GM19395 (cell line): ENCODE results near the gene EHBP1.
A peak's percentile ranks its signal among the peaks of the same experiment; 100 is the strongest.

ENCODE experiments used
- ATAC-seq: cut with Tn5 transposase; IDR thresholded peaks from one replicate; pipeline ENCODE4 v1.9.1; 2021; ENCODE audit warnings: mild to moderate bottlenecking, moderate library complexity; ENCODE audit not compliant: unreplicated experiment

The EHBP1 gene

DNA sequence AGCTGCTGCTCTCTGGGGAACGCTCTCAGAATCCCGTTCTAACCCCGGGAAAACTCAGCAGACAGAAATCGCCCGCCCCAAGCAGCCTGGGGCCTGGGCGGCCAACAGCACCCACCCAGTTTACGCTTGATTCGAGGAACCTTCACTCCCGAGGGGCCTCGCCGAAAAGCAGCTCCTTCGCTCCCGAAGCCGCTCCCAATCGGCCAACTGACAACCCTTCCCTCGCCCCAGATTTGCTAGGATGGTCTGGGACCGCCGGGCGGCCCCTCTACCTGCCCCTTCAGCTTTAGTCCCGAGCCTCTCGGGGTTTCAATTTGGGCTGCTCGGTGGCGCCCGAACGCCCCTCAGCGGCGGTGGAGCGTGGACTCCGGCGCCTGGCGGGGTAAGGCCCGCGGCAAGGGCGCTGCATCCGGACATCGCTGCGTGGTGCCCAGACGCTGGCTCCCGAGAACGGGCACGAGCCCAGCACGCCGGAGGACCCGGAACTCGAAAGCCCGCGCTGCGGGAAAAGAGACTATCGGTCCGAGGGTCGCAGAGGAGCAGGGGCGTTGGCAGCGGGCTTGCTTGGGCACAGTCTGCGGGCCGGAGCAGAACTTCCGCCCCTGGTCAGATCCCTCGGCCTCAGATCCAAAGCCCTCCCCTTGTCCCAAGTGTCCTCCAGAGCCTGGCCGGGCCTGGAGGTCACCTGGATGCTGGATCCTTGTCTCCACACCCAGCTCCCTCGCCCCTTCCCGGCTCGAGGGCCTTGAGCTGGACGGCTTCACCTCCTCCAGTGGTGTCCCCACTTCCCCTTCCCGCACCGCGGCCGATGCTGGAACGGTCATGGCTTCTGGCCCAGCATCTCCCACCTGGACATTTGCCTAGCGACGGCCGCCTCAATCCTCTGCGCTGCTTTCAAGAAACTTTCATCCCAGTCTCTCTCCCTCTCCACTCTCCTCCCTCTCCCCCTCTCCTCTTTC, 342.1 kb downstream of the EHBP1 start:
- ATAC-seq = no peak

DNA sequence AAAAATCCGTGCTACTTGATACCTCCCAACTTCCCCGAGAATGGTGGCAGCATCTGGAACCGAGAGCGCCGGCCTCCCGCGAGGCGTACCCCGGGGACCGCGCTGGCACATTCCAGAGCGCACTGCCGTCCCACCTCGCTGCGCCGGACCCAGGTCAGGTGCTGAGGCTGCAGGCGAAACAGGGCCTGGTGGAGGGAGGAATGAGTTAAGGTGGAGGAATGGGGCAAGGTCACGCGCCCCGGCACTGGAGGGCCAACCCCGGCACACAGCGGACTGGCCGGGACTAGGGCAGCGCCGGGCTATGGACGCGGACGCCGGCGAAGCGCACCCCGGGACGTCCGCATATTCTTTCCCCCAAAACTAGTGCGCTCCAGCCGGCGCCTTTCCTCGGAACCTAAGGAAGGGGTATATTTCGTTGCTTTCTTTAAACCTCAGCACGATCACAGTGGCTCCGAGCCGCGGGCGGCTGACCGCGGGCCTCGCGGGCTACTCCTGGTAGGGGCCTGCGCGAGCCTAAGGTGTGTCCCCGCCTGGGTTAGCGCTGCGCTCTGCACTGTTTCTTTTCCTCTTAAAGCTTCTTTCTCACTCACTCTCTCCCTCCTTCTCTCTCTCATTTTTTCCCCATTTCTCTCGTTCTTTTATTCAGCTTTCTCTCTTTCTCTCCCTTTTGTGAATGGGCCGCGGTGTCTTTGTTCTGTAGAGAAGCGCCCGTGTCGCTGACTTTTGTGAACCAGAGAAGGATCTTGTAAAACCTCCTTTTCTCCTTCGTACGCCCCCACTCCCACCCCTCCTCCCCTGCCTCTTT, 343.1 kb downstream of the EHBP1 start:
- ATAC-seq = no peak

DNA sequence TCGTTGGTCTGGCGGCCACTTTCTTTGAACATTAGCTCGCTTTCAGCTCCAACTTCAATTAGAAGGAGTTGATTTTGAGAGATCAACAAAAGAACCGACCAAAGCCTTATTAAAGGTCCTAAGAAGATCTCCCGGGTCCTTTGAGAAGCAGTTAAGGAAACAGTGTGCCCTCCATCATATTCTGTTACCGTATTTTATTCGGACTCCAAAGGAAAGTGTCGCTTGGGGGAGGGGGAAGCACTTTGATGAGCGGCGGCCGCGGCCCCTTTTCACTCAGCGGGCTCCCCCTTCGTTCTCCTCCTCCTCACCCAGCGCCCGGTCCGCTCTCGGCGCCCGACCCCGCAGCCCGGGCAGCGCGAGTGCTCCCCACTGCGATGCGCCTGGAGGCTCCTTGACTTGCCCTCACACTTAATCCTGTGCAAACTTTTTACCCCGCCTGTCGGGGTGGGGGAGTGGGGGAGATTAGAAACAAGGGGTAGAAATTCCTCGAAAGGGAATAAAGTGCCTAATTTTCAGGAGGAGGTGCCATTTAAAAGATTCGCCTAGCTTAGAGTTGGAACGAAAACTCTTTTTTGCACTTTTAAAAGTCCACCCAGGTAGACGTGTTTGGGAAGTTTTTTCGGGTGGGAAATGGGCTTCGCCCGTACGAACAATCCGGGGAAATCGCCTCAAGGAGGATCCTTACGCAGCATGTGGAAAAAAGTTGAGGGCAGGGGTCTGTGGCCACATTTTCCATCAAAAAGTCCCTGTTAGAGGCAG, 343.9 kb downstream of the EHBP1 start:
- no peak for ATAC-seq

DNA sequence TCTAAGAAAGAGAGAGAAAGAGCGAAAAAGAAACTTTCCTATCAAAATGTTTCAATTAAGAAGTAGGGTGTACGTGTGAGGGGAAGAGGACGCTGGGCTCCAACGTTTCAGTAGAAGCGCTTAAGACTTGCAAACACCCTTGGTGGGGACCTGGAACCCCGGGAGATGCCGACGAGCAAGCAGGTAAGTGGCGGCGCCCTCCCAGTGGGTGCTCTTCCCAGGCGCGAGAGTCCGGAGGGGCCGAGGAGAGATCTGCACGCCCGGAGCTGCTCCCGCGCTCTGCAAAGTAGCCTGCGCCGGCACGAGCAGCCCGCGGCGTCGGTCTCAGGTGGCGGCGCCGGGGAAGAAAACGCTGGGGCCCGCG, 344.4 kb downstream of the EHBP1 start:
- peak; percentile 29 for ATAC-seq

DNA sequence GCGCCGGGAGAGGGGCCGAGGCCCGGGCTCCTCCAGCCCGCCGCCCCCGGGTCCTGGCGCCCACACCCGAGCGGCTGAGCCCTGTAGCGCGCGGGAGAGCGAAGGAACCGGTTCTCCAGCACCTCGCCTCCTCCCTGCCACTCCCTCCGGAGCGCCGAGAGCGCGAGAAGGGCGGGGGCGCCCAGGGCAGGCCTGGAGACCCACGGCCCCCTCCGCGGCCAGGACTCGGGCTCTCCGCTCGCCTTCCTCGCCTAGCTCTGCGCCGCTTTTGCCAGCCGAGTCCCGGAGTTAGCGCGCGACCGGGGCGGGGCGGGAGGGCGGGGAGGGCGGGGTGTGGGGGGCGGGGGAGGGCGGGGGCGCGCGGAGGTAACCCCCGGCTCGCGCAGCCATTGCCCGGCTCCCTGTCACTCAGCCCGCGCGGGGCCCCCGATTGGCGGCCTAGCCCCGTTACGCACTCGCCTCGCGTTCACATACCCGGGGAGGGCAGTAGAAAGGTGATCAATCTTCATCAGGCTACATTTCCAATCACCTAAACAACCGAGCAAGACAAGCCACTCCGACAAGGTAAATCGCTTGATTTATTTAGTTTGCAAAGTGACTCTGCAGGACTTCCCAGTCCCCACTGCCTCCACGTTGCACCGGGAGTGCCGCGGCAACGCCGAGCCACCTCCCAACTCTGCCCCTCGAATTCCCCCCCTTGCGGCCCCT, 345.0 kb downstream of the EHBP1 start, which contains the start of gene OTX1:
OTX1 (plus strand) TSS at position 497 of the 708 bp plus-strand sequence. CDS start 2,161 bp downstream, outside the sequence.
- peak; percentile 75 for ATAC-seq

DNA sequence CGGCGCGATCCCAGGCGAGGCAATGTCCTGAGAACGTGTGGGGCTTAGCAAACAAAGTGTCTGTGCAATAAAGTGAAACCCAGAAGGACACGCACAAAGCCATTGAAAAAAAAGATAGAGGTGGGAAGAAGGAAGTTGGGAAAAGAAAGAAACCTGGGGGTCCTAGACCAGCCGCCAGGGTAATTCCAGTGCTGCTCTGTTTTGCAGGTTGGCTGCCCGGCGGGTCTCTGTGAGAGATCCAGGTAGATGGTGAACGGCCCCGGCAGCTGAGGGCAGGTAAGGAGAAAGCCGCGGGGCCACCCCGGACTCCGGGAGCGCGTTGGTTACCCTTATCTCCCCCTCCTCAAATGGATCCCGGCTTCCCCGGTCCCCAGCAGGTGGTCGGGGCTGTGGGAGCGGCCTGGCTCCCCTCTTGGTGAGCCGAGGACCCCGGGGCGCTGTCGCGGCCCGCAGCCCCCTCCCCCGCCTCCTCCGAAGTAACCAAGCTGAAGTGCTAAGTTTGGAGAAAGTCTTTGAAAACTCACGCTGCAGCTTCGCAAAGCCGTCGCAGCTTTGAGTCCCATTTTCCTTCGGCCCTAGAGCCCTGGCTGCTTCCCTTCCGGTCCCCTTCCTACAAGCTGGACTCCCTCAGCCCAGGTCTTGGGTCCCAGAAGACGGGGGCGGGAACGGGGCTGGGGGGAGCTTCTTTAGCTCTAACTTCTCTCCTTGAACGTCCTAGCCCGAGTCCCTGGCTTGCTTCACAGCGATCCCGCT, 345.7 kb downstream of the EHBP1 start:
- no peak for ATAC-seq

DNA sequence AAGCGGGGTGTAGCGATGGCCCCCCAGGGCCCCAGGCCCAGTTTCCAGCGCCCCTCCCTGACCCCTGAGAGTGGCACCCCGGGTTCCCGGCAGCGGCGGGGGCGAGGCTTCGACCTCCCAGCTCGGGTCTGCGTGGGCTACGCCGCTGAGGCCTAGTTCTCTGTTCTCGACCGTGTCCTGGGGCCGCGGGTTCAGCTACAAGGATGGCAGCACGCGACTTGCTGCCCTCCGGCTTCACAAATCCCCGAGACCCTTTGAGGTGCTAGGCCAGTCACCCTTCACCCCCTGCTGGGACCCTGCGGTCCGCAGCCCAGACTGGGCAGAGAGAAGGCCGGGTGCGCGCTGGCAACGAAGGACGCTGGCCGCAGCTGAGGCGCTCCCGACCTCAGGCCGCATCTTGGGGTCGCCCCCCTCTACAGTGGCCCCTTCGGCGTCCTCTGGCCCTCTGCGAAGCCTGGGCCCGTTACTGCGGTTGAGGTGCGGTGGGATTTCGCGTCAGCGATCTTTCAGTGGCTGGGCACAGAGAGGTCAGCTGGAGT, 346.4 kb downstream of the EHBP1 start:
- ATAC-seq = no peak

DNA sequence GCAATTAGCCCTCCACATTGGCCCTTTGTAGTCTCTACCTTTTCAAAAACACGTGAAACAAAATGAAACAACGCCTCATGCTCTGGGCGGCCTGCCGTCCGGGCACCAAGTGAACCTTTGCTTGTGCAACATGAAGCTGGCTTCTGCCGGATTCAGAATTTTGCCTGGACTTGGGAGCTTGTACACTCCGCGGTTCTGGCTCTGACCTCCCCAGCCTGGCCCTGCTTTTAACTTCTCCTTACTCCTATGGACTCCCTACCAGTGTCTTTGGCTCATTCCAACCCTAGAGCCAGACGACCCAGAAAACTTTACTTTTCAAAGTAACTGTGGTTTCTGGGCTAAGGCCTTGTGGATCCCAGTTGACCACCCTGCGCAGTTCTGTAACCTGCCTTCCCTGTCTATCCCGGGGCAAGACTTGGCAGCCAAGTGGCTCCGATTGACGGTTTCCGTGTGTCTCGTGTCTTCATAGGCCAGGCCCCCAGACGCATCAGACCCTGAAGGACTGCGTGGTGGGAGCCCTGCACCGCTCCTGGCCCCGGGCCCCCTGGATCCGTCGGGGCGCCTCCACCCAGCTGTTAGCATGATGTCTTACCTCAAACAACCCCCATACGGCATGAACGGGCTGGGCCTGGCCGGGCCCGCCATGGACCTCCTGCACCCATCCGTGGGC, 347.0 kb downstream of the EHBP1 start:
- ATAC-seq = no peak

DNA sequence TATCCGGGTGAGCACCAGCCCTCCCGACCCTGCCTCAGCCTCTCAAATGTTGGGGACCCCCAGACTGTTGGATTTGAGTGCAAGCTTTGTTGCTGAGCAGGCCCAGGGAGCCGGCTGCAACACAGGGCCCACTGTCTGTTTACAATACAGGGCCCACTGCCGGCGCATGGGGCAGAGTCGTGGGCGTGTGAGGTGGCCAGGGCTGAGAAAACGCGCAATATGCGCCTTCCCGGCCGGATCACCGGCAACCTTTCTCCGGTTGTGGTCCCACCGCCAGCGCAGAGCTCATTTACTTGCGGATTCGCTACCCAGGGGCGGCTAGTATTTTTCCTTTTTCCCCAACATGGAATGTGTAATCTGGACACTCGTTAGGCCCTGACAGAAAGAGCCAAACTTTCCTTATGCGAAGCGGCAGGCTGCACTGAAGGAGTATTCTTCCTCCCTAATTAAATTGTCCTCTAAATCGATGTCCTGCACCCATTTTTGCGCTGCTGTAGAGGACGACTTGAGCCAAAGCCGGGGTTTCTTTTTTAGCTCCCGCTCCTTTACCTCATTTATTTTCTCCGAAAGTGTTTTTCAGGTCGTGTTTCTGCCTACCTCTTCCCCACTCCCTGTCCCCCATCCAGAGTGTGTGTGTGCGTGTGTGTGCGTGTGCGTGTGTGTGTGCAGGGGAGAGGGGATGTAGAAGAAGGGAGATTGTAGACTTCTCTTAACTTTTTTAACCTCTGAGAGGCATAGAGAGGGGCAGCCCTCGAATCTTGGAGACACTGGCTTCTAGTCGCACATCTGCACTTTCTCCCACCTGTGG, 347.8 kb downstream of the EHBP1 start:
- no peak for ATAC-seq

DNA sequence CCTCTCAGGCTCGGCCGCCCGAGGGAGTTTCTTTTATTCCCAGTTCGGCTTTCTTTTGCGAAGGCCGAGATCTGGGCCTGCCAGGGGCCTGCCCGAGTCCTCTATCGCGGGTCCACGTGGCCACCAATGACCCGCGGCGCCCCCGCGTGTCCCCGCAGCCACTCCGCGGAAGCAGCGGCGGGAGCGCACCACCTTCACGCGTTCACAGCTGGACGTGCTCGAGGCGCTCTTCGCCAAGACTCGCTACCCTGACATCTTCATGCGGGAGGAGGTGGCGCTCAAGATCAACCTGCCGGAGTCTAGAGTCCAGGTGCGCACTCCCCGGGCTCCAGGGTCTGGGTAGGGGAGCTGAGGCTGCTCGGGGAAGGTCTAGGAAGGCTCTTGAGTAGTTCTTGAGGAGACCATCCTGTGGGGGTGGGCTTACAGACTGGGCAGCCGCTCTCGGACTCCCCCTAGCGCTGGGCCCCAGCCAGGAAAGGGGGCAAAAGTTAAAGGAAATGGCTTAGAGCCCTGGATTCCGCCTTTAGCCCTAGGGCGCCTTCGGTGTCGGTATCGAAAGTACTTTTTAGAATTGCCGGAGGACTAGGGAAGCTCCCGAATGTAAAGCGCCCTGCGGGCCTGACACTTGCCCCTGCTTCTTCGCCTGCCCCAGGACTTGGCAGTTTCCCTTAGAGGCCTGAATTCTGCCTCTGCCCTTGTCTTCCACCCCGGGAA, 348.5 kb downstream of the EHBP1 start:
- no peak for ATAC-seq

DNA sequence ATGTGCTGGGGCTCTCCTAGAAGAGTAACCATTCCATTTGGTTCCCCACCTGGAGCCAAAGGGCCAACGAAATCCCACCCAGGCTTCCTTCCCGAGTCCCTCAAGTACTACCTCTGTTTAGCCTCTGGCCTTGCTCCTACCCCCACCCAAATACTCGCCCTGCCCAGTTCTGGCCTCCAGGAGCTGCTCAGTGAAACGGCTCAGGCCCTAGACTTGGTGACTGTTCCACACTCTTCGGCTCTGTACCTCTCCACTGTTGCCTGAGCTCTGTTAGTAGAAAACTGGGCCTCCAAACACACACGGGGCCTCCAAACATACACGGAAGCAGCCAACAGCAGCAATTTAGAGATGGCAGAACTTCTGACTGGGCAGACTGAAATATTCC, 349.3 kb downstream of the EHBP1 start:
- ATAC-seq = no peak

DNA sequence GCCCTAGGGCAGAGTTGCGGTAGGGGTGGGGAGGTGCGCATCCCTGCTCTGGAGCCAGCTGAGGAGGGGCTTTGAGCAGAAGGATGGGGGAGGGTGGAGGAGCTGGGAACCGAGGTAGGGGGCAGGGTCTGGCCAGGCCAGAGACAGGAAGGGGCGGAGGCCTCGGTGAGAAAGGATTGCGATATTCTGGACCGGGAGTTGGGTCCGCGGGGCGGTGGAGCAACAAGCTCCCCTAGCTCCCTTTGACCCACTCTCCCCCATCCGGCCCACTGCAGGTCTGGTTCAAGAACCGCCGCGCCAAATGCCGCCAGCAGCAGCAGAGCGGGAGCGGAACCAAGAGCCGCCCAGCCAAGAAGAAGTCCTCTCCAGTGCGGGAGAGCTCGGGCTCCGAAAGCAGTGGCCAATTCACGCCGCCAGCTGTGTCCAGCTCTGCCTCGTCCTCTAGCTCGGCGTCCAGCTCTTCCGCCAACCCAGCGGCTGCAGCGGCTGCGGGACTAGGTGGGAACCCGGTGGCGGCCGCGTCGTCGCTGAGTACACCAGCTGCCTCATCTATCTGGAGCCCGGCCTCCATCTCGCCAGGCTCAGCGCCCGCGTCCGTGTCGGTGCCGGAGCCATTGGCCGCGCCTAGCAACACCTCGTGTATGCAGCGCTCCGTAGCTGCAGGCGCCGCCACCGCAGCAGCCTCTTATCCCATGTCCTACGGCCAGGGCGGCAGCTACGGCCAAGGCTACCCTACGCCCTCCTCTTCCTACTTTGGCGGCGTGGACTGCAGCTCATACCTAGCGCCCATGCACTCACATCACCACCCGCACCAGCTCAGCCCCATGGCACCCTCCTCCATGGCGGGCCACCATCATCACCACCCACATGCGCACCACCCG, 350.0 kb downstream of the EHBP1 start:
- ATAC-seq = no peak

DNA sequence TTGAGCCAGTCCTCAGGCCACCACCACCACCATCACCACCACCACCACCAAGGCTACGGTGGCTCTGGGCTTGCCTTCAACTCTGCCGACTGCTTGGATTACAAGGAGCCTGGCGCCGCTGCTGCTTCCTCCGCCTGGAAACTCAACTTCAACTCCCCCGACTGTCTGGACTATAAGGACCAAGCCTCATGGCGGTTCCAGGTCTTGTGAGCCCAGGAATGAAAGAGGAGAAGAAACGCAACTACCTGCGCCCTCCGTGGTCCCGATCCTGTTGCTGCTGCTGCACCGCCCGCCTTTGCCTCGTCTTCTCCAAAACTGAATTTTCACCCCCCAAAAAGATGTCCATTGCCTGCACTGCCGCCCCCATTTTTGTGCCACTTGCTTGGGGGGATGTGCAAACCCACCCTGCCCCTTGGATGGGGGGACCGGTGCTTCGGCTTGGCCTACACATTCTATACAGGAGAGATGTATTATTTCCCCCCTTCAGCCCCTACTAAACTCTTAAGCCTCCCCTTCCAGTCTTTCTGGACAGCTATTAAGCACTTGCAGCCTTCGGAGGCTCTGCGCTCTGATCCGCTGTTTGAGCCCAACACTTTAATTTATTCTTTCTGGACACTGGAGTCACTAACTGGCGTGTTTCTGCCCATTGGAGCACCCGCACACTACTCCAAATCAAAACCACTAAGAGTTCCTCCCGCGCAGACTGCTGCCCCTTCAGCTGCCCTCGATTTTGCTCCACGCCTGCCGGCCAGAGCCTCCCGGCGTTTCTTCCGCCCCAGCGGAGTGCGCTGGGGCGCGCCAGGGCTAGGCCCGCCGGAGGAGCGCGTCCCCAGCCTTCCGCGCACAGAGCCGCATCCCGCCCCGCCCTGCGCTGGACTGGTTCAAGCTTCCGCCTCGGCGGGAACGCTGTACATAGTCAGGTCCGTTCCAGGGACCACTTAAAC, 350.9 kb downstream of the EHBP1 start:
- no peak for ATAC-seq

DNA sequence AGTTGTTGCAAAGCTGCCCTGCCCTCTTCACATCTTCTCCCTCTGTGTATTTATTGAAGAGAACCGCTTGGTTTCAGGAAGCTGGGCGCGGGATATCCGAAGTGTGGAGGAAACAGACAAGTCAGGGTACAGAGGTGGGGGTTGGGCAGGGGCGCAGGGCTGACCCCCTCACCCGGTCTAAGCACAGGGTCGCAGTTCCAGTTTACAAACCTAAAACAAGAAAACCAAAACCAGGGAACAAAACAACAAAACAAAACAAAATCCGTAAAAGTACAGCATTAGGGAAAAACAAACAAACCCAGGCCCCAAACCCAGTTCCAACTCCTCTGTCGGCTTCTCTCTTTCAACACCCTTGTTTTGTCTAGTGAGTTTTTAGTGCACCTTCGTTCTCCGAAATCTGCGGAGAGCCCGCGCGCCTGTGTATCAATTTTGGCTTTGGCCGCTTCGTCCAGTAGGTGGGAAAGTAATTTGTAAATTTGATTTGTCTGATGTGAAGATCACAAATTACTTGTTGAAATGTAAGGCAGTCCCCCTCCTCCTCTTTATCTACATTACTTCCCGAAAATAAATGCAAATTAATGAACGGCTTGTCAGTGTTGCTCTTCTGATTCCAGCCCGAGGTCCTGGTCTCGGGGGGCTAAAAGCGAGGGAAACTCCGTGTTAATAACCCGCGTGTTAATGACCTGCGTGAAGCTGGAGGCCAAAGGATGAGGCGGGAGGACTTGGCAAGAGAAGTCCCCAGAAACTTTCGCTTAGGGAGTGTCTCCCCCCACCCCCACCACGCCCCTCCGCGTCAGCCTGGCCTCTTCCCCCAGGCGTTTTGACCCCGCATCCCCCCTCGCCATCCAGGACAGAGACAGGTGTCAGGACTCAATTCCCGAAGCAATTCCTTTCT, 352.0 kb downstream of the EHBP1 start:
- no peak for ATAC-seq
